ENCODE data around the gene ASF1B.
"Not testable (repeated sequence)": the region's sequence is repeated elsewhere in the genome, so short reads cannot be mapped to it uniquely, and the experiment has no call there.

Gene ASF1B

DNA sequence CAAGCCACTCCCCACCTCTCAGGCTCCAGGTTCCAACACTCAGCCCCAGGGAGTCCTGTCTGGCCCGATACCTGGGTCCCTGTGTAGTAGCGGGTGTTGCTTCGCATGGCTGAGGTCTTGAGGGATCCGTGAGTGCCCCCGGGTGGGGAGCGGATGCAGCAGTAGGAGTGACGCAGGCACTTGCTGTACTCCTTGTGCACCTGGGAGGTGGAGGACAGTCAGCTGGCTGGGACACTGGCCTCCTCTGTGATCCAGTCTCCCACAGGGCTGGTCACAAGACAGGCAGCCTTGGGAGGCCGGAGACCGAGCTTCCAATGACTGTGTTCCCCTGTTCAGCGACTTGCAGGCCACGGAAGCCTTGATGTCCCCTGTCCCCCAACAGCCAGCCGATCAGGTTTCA, 16.3 kb upstream of the ASF1B start:
- Histone ChIP-seq H3K9me3 (ENCODE audit: low read length) (no peaks in the 10 kb centered on the region), H3K4me3 (ENCODE audit: low read length) (no peak overlapping the region), H2AFZ (ENCODE audit: low read depth, low read length) (no peak overlapping the region), H3K4me1 (ENCODE audit: insufficient read depth, low read length) (peaks cover 19% of the 10 kb centered on the region), H3K27me3 (ENCODE audit: insufficient read depth, low read length) (no peaks in the 10 kb centered on the region), H3K36me3 (ENCODE audit: insufficient read depth, low read length) (peaks cover 44% of the 10 kb centered on the region)

DNA sequence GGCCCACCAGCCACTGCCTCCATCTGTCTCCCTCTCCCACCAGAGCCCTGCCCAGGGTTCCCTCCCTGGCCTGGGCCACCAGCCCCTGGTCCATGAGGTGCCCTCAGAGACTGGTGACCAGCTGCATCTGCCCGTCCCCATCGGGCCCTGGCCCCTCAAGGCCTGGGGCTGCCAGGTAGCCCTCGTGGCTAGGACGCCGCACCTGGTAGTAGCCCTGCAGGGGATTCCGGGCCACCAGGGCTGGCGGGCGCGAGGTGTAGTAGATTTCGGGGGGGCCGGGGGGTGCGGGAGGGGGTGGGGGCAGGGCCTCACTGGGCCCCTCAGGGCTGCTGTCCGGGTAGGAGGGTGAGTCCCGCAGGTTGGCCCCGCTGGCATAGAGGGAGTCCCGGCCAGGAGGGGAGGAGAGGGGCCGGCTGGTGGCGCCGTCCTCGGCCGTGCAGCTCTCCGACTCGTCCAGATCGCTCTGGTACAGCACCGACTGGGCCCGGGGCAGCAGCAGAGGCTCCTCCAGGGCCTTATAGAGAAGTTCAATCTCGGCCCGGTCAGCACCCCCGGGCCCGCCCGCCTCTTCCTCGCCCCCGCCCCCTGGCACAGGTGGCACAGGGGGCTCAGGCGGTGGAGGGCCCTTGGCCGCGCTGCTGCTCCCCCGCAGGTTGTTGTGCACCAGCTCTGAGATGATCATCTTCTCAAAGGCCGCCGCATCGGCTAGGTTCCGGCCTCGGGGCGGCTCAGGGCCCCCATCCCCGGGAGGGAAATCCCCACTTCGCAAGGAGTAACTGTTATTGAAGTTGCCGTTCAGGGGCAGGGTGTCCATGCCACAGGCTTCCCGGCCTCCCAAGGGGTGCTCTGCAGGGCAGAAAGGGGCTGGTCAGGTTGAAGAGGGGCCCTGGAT, 14.6 kb upstream of the ASF1B start:
- Histone ChIP-seq H2AFZ (ENCODE audit: low read depth, low read length) (no peak overlapping the region), H3K36me3 (ENCODE audit: insufficient read depth, low read length) (peaks cover 28% of the 10 kb centered on the region), H3K9me3 (ENCODE audit: low read length) (no peaks in the 10 kb centered on the region), H3K4me1 (ENCODE audit: insufficient read depth, low read length) (peaks cover 19% of the 10 kb centered on the region), H3K4me3 (ENCODE audit: low read length) (no peak overlapping the region), H3K27me3 (ENCODE audit: insufficient read depth, low read length) (no peaks in the 10 kb centered on the region)

DNA sequence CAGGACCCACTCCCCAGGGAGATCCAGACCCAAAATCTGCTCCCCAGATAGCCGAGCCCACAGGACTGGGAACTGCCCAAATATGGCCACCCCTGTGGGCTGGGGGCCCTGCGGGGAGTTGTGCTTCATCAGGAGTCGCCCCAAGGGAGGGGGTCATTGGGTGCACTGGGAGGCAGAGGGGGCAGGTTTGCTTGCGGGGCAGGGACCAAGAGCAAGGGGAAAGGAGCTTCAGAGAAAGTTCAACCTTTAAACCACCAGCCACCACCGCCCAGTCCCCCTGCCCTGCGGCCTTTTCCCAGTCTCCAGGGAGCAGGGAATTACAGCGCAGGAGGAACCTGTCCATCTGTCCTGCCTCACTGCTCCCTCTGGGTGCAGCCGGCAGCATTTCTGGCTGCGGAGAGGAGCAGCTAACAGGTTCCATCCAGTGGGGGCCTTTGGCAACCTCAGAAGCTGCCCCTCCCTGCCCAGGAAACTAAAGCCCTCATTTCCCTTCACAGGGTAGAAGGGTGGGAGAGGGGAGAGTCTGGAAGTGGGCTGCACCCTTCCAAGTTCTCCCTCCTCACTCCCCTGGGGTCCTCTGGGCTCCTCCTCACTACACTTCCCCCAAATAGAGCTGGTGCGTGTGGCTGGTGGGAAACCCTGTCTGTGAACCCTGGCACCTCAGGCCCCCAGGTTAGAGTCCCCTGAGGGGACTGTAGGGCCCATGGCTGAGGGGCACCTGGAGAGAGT, 13.8 kb upstream of the ASF1B start:
- no peaks in the 10 kb centered on the region for H3K9me3 ChIP-seq (ENCODE audit: low read length)
- H3K36me3 ChIP-seq (ENCODE audit: insufficient read depth, low read length): peaks cover 23% of the 10 kb centered on the region
- peaks cover 19% of the 10 kb centered on the region for H3K4me1 ChIP-seq (ENCODE audit: insufficient read depth, low read length)
- no peak overlapping the region for H2AFZ ChIP-seq (ENCODE audit: low read depth, low read length)
- H3K27me3 ChIP-seq (ENCODE audit: insufficient read depth, low read length): no peaks in the 10 kb centered on the region
- H3K4me3 ChIP-seq (ENCODE audit: low read length): no peak overlapping the region

DNA sequence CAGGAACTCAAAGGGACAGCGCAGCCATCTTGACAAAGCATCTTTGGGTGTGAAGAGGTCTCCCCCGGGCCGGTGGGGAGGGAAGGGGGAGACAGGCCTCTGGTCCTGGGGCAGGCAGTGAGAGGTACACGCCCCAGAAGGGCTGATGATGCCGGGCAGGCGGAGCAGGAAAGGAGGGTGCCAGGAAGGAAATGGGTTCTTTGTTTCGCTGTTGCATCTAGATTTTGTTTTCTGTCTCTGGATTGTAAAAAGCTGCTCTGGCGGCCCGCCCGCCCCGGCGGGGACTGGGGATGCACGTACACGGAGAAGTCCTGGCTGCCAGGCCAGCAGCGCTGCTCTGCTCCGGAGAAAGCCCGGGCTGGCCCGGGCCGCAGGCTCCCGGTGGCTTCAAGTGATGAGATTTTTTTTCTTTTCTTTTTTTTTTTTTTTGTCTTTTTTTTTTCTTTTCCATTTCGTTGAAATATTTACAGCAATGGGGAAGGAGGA, 13.2 kb upstream of the ASF1B start:
- Histone ChIP-seq H3K4me1 (ENCODE audit: insufficient read depth, low read length) (peaks cover 19% of the 10 kb centered on the region), H3K9me3 (ENCODE audit: low read length) (no peaks in the 10 kb centered on the region), H3K36me3 (ENCODE audit: insufficient read depth, low read length) (peaks cover 18% of the 10 kb centered on the region), H3K27me3 (ENCODE audit: insufficient read depth, low read length) (no peaks in the 10 kb centered on the region), H3K4me3 (ENCODE audit: low read length) (no peak overlapping the region), H2AFZ (ENCODE audit: low read depth, low read length) (no peak overlapping the region)

DNA sequence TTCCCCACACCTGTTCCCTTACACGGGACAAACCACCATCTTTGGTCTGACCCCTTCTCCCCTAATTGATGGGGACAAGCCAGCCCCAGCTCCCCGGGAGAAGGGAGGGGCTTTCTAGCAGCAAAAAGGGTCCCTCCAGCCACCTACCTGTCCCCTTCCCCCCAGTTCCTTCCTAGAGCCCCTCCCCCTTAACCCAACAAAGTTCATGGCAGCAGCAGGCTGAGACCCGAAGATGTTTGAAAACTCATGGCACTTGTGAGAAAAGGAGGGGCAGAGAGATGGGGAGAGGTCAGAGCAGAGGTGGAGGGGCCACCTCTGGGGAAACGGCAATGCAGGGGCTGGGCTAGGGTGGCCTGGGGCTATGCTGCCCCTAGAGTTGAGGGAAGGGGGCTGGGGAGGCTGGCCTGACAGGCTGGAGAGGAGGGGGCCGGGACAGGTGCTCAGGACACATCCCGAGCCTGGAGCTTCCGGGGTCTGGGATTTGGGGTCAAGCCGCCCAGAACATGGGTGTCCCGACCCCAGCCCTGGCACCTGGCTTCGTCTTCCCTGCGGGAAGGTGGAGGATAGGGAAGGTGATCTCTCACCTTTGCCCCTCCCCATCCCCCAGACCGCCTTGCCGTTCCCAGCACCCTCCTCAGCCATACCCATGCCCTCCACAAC, 12.5 kb upstream of the ASF1B start:
- Histone ChIP-seq H3K4me1 (ENCODE audit: insufficient read depth, low read length) (peaks cover 19% of the 10 kb centered on the region), H3K9me3 (ENCODE audit: low read length) (no peaks in the 10 kb centered on the region), H3K4me3 (ENCODE audit: low read length) (no peak overlapping the region), H2AFZ (ENCODE audit: low read depth, low read length) (no peak overlapping the region), H3K36me3 (ENCODE audit: insufficient read depth, low read length) (peaks cover 16% of the 10 kb centered on the region), H3K27me3 (ENCODE audit: insufficient read depth, low read length) (no peaks in the 10 kb centered on the region)

DNA sequence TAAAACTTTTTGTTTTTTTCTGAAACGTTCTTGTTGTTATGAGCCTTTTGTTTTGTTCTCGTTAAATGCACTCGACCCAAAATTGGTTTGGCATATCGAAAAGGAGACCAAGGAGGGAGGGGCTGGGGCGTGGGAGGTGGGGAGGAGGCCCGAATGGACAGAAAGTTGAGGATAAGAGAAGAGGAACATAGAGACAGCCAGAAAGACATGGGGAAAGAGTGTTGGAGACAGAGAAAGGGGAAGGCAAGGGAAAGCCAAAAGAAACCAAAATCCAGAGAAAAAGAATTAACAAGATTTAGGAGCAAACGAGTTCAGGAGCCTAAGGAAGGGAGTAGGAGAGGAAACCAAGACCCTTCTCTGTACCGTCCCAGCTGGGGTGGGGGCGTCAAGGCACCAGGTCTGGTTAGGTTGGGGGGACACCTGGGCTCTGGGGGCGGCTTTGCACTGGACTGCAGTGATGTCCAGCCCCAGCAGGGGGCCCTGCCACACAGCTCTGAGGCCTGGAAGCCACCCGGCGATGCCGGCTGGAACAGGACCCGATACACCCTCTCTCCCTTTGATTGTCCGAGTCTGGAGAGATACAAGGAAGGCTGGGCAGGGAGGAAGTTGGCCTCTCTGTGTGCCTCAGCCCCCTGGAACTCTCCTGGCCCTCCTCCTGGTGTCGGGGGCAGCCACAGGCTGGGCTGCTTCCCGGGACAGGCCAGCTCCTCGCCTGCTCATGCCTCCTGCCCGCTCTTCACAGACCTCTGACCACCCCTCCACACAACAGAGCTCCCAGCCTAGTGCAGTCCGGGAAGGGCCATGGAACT, 11.6 kb upstream of the ASF1B start:
- Histone ChIP-seq H3K4me3 (ENCODE audit: low read length) (no peak overlapping the region), H2AFZ (ENCODE audit: low read depth, low read length) (no peak overlapping the region), H3K4me1 (ENCODE audit: insufficient read depth, low read length) (peaks cover 19% of the 10 kb centered on the region), H3K9me3 (ENCODE audit: low read length) (no peaks in the 10 kb centered on the region), H3K36me3 (ENCODE audit: insufficient read depth, low read length) (peaks cover 15% of the 10 kb centered on the region), H3K27me3 (ENCODE audit: insufficient read depth, low read length) (no peaks in the 10 kb centered on the region)

DNA sequence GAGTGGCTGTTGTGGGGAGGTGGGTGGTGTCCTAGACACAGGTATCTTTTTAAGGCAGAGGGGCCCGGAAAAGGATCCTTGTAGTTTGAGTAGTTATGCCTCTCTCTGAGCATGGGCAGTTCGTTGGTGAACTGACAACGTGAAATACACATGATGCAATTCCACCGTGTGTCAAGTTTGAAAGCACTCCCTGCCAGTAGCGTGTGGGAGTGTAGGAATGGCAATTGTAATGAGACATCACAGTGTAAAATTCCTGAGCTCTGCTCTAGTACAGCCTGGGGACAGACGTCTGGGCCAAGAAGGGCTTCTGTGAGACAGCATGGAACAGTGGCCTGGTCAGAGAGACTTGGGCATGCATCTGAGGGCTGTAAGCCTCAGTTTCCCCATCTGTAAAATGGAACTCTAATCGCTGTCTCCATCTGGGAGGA, 10.4 kb upstream of the ASF1B start:
- Histone ChIP-seq H3K4me3 (ENCODE audit: low read length) (no peak overlapping the region), H3K4me1 (ENCODE audit: insufficient read depth, low read length) (peaks cover 19% of the 10 kb centered on the region), H3K27me3 (ENCODE audit: insufficient read depth, low read length) (no peaks in the 10 kb centered on the region), H2AFZ (ENCODE audit: low read depth, low read length) (no peak overlapping the region), H3K36me3 (ENCODE audit: insufficient read depth, low read length) (peaks cover 4% of the 10 kb centered on the region), H3K9me3 (ENCODE audit: low read length) (no peaks in the 10 kb centered on the region)

DNA sequence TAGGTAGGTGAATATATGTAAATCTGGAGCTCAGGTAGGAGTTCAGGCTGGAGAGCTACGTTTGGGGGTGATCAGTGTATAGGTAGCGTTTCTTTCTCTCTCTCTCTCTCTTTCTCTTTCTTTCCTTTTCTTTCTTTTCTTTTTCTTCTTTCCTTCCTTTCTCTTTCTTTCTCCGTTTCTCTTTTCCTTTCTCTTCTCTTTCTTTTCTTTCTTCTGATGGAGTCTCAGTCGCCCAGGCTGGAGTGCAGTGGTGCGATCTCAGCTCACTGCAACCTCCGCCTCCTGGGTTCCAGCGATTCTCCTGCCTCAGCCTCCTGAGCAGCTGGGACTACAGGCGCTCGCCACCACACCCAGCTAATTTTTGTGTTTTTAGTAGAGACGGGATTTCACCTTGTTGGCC, 9.8 kb upstream of the ASF1B start:
- H3K27me3 ChIP-seq (ENCODE audit: insufficient read depth, low read length); H2AFZ ChIP-seq (ENCODE audit: low read depth, low read length): not testable (repeated sequence)
- H3K4me1 ChIP-seq (ENCODE audit: insufficient read depth, low read length): peaks cover 19% of the 10 kb centered on the region

DNA sequence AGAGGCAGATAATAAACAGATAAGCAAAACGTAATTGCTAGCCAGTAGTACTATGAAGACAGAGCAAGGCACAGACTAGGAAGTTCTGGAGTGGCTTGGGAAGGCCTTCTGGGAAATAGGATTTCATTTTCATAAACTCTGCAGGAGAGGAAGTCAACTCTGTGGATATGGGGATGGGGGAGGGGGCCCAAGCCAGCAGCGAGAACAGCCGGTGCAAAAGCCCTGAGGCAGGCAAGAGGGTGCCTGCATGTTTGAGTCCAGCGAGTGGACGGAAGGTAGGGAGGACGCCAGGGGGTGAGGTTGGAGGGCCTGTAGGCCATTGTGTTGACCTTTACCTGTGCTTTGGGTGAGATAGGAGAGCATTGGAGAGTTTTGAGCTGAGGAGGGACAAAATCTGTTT, 9.0 kb upstream of the ASF1B start:
- H3K9me3 ChIP-seq (ENCODE audit: low read length): no peaks in the 10 kb centered on the region
- H3K4me1 ChIP-seq (ENCODE audit: insufficient read depth, low read length): peaks cover 19% of the 10 kb centered on the region

More for the DNA sequence above, 9.8 kb upstream of the ASF1B start:
- H3K36me3 ChIP-seq (ENCODE audit: insufficient read depth, low read length); H3K9me3 ChIP-seq (ENCODE audit: low read length); H3K4me3 ChIP-seq (ENCODE audit: low read length): not testable (repeated sequence)

DNA sequence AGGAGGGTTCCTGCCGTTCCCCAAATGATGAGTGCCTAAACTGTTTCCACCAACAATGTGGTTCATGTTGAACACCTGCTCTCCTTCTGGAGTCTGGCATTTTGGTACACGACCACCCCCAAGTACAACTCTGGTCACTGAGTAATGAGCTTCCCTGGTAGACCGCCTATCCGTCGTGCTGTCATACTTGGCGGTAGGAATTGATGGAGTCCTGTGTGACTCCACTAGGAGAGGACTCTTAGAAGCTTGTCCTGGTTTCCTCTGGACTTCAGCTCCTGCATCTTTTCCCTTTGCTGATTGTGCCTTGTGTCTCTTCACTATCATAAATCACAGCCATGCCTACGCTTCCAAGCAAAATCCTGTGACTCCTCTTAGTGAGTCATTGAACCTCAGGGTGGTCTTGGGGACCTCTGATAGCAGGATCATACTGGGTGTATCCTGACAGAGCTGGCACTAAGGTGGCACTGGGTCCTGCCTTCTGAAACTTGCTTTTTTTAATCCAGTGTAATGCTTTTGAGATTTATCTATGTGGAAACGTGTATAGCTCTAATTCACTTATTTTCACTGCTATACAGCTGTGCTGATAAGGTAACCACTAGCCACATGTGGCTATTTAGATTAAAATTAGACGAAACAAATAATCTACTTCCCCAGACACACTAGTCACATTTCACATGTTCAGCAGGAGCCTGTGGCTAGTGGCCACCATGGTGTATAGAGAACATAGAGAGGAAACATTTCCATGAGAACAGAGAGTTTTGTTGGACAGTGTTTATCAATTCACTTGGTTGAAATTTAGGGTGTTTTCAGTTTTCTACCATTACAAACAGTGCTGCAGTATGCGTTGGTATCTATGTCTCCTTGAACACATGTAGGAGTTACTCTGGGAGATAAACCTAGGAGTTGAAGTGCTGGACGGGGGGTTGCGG, 6.1 kb upstream of the ASF1B start:
- Histone ChIP-seq H3K4me1 (ENCODE audit: insufficient read depth, low read length) (peaks cover 19% of the 10 kb centered on the region), H3K27me3 (ENCODE audit: insufficient read depth, low read length) (no peaks in the 10 kb centered on the region), H3K9me3 (ENCODE audit: low read length) (no peaks in the 10 kb centered on the region), H3K4me3 (ENCODE audit: low read length) (no peak overlapping the region), H3K36me3 (ENCODE audit: insufficient read depth, low read length) (no peaks in the 10 kb centered on the region), H2AFZ (ENCODE audit: low read depth, low read length) (no peak overlapping the region)

More for the DNA sequence above, 9.0 kb upstream of the ASF1B start:
- no peaks in the 10 kb centered on the region for H3K27me3 ChIP-seq (ENCODE audit: insufficient read depth, low read length)
- no peaks in the 10 kb centered on the region for H3K36me3 ChIP-seq (ENCODE audit: insufficient read depth, low read length)
- H2AFZ ChIP-seq (ENCODE audit: low read depth, low read length): no peak overlapping the region
- no peak overlapping the region for H3K4me3 ChIP-seq (ENCODE audit: low read length)

DNA sequence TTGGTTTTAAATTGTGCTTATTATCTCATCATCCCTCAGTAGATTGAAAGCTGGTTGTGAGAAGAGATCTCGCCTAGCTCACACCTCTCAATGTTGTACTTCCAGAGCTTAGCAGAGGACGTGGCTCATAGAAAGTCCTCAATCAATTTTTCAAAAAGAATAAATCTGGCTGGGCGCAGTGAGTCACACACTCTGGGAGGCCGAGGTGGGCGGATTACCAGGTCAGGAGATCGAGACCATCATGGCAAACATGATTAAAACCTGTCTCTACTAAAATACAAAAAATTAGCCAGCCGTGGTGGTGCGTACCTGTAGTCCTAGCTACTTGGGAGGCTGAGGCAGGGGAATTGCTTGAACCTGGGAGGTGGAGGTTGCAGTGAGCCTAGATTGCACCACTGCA, 4.7 kb upstream of the ASF1B start:
- Histone ChIP-seq H3K9me3 (ENCODE audit: low read length) (no peaks in the 10 kb centered on the region), H3K4me3 (ENCODE audit: low read length) (no peak overlapping the region), H2AFZ (ENCODE audit: low read depth, low read length) (no peak overlapping the region), H3K4me1 (ENCODE audit: insufficient read depth, low read length) (peaks cover 19% of the 10 kb centered on the region), H3K27me3 (ENCODE audit: insufficient read depth, low read length) (no peaks in the 10 kb centered on the region), H3K36me3 (ENCODE audit: insufficient read depth, low read length) (no peaks in the 10 kb centered on the region)

DNA sequence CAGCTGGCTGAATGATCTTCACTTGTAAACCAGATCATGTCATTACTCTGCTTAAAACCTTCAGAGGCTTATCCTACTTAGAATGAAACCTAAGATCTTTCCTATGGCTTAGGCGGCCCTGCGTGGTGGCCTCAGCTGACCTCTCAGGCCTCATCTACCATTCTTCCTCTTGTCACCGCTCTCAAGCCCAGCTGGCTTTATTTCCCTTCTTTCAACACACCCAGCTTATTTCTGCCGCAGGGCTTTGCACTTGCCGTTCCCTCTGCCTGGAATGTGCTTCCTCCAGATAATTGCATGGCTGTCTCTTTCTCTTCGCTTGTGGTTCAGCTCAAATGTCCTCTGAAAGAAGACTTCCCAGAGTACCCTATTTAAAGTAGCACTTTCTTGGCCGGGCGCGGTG, 3.6 kb upstream of the ASF1B start:
- H2AFZ ChIP-seq (ENCODE audit: low read depth, low read length): no peak overlapping the region
- no peaks in the 10 kb centered on the region for H3K27me3 ChIP-seq (ENCODE audit: insufficient read depth, low read length)
- no peak overlapping the region for H3K4me3 ChIP-seq (ENCODE audit: low read length)

More for the DNA sequence above, 3.6 kb upstream of the ASF1B start:
- Histone ChIP-seq H3K4me1 (ENCODE audit: insufficient read depth, low read length) (peaks cover 28% of the 10 kb centered on the region), H3K36me3 (ENCODE audit: insufficient read depth, low read length) (no peaks in the 10 kb centered on the region), H3K9me3 (ENCODE audit: low read length) (no peaks in the 10 kb centered on the region)
